DND-41 (cell line): ENCODE measurements around the gene MARCHF9.

Experiments
- ATAC-seq: fragments of 200-7000 bp; cut with Tn5 transposase; 3 replicates; pipeline ENCODE4 v1.9.1; 2021; ENCODE audit warnings: low read depth; ENCODE audit not compliant: insufficient read depth
- DNase-seq: peaks from one replicate; pipeline ENCODE4 v3.0.0-alpha.2; 2020
- H2AFZ ChIP-seq: 2 replicates; pipeline ENCODE4 v1.6.0; 2012; ENCODE audit warnings: low read depth, low read length
- H3K27ac ChIP-seq: 2 replicates; pipeline ENCODE4 v1.5.1; 2012; ENCODE audit warnings: low read length, inconsistent platforms
- H3K27me3 ChIP-seq: fragments of 200-600 bp; sonication (generic); 2 replicates; pipeline ENCODE4 v1.6.0; 2012; ENCODE audit warnings: low read length, mild to moderate bottlenecking, inconsistent platforms; ENCODE audit not compliant: insufficient read depth, poor library complexity
- H3K36me3 ChIP-seq: 2 replicates; pipeline ENCODE4 v1.5.1; 2012; ENCODE audit warnings: low read length, inconsistent platforms; ENCODE audit not compliant: insufficient read depth
- H3K4me1 ChIP-seq: 2 replicates; pipeline ENCODE4 v1.5.1; 2012; ENCODE audit warnings: mild to moderate bottlenecking, low read length; ENCODE audit not compliant: insufficient read depth
- H3K4me2 ChIP-seq: 2 replicates; pipeline ENCODE4 v1.6.0; 2012; ENCODE audit warnings: mild to moderate bottlenecking, moderate library complexity, low read length, inconsistent platforms; ENCODE audit not compliant: insufficient read depth
- H3K4me3 ChIP-seq, 2 experiments: fragments of 200-600 bp in 1 of 2; shearing (Covaris generic) in 1 of 2; 2 replicates each; pipeline ENCODE4 v1.5.1; 2012 to 2016; ENCODE audit warnings: inconsistent platforms in 2 of 2, low read length in 2 of 2, mild to moderate bottlenecking in 2 of 2, low read depth in 1 of 2, moderate library complexity in 1 of 2
- H3K79me2 ChIP-seq: 2 replicates; pipeline ENCODE4 v1.6.0; 2012; ENCODE audit warnings: low read length, inconsistent platforms; ENCODE audit not compliant: insufficient read depth
- H3K9ac ChIP-seq: 2 replicates; pipeline ENCODE4 v1.6.0; 2012; ENCODE audit warnings: low read depth, mild to moderate bottlenecking, inconsistent platforms, low read length, moderate library complexity
- H3K9me3 ChIP-seq: 2 replicates; pipeline ENCODE4 v1.5.1; 2012; ENCODE audit warnings: low read length, moderate library complexity, mild to moderate bottlenecking, inconsistent platforms; ENCODE audit not compliant: insufficient read depth, severe bottlenecking
- H4K20me1 ChIP-seq: 2 replicates; pipeline ENCODE4 v1.6.0; 2012; ENCODE audit warnings: low read length; ENCODE audit not compliant: insufficient read depth
- CTCF ChIP-seq: IDR thresholded peaks from 2 replicates; pipeline ENCODE4 v1.5.1; 2012; ENCODE audit warnings: borderline replicate concordance, low read length, moderate library complexity, mild to moderate bottlenecking; ENCODE audit not compliant: poor library complexity, severe bottlenecking; ENCODE audit errors: extremely low read depth
- EZH2 ChIP-seq: IDR thresholded peaks from 3 replicates; pipeline ENCODE4 v1.6.1; 2012; ENCODE audit warnings: borderline replicate concordance, low read depth, mild to moderate bottlenecking, moderate library complexity, low read length, inconsistent platforms; ENCODE audit not compliant: severe bottlenecking

MARCHF9 gene

GRCh38 chr12:57739914-57740538 is 14.9 kb upstream of the MARCHF9 start:
- H3K4me2 ChIP-seq, result peak overlapping the region; percentile 92
- H3K27ac ChIP-seq, result peak overlapping the region; percentile 37; the same call in 1 of the 2 replicates

DNA sequence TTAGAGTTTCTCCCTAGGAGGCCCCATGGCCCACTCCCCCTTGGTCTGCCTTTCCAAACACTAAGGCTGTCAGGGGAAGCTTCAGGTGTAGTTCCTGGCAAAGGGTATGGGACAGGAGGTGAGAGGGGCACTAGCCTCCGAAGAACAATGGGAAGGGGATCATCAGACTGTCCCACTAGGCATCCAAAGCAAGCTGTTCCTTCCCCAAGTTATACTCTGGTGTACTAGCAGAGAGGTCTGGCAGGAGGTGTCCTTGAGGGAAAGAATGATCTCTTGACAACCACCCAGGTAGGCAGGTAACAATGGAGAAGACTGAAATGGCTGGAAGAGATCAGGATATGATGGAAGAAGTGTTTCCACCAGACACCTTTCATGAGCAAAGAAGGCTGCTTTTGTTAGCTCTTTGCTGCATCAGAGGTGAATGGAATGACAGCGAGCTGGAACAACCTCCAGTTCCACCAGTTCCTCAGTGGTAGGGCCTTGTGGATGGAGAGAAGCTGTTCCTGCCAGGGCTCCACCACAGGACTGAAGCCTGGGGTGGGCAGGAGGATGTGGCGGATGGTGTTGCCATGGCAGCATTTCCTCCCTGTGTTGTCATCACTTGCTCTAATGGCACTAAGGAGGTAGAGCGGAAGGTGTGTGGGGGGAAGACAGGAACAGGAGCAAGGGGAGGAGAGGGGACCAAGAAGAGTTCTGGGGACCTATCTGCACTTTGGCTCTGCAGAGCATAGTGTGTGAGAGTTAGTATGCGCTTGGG is 14.1 kb upstream of the MARCHF9 start:
- DNase-seq (peak; percentile 89), ATAC-seq (peak; percentile 79)
- Histone ChIP-seq H3K36me3 (peaks cover 4% of the 10 kb centered on the region; the same call in 1 of the 2 replicates), H3K4me2 (peak overlapping the region; percentile 92), H3K79me2 (peaks cover 34% of the 10 kb centered on the region), H2AFZ (0 out of 2 replicates have a peak overlapping the region, but pooled peaks have one; percentile 83), H3K27me3 (no peaks in the 10 kb centered on the region), H3K9me3 (no peaks in the 10 kb centered on the region), H3K9ac (peak overlapping the region; percentile 61), H3K27ac (peak overlapping the region; percentile 88), H3K4me1 (peaks cover 53% of the 10 kb centered on the region), H3K4me3 (peak overlapping the region; percentile 36 to 75; a peak in 3 of 4 replicates), H4K20me1 (peaks cover 21% of the 10 kb centered on the region)
- TF ChIP-seq EZH2 (no peak), CTCF (no peak)

More at GRCh38 chr12:57739914-57740538, 14.9 kb upstream of the MARCHF9 start:
- no peaks in the 10 kb centered on the region for H3K27me3 ChIP-seq
- no peak overlapping the region for H3K4me3 ChIP-seq
- DNase-seq (no peak), ATAC-seq (no peak)
- TF ChIP-seq EZH2 (no peak), CTCF (no peak)
- H2AFZ ChIP-seq, result no peak overlapping the region
- H3K4me1 ChIP-seq, result peaks cover 48% of the 10 kb centered on the region
- H3K9ac ChIP-seq, result no peak overlapping the region
- no peaks in the 10 kb centered on the region for H3K9me3 ChIP-seq
- H4K20me1 ChIP-seq, result peaks cover 21% of the 10 kb centered on the region
- H3K36me3 ChIP-seq, result peaks cover 8% of the 10 kb centered on the region; the same call in 1 of the 2 replicates
- H3K79me2 ChIP-seq, result peaks cover 32% of the 10 kb centered on the region

DNA sequence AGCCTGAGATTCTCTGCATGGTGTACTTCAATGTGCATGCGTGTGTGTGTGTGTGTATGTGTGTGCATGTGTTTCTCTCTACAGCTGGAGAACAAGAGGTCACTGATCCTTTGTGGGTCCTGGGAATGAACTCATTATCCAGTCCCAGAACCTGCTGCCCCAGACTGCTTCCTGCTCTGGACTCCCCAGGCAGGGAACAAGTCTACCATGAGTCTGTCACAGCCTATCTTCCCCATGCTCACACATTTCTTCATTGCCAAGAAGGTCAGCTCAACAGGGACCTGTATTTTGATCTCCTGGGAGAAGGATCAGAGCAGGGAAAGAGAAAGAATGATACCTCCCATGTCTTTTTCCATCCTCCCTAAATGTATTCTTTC is 13.5 kb upstream of the MARCHF9 start:
- no peak for ATAC-seq
- H3K9me3 ChIP-seq, result no peaks in the 10 kb centered on the region
- peaks cover 34% of the 10 kb centered on the region for H3K79me2 ChIP-seq
- peaks cover 59% of the 10 kb centered on the region for H3K4me1 ChIP-seq
- peak overlapping the region; percentile 88 for H3K27ac ChIP-seq
- H4K20me1 ChIP-seq, result peaks cover 20% of the 10 kb centered on the region
- peak overlapping the region; percentile 92 for H3K4me2 ChIP-seq
- H3K36me3 ChIP-seq, result peaks cover 6% of the 10 kb centered on the region
- peak overlapping the region; percentile 36 to 75; a peak in 3 of 4 replicates for H3K4me3 ChIP-seq
- H2AFZ ChIP-seq, result peak overlapping the region; percentile 83
- no peak for DNase-seq
- H3K9ac ChIP-seq, result peak overlapping the region; percentile 61
- TF ChIP-seq CTCF, result no peak
- no peaks in the 10 kb centered on the region for H3K27me3 ChIP-seq
